Karpas-422 (cell line): ENCODE results near the gene OSBPL2. TPM values are rescaled to one million over a fixed set of nuclear protein-coding genes. Genes with fewer than 3 reads are reported as not detected.

Source experiments
- DNase-seq: peaks from one replicate; pipeline ENCODE4 v3.0.0-alpha.2; 2015
- H2AFZ ChIP-seq: fragments of 200-600 bp; sonication (generic); 2 replicates; pipeline ENCODE4 v1.6.1; 2014; ENCODE audit warnings: antibody characterized with exemption, low read length, mixed read lengths
- H3K27ac ChIP-seq: fragments of 200-600 bp; sonication (generic); 2 replicates; pipeline ENCODE4 v1.5.1; 2014; ENCODE audit warnings: mild to moderate bottlenecking, low read length, moderate library complexity
- H3K27me3 ChIP-seq: fragments of 200-600 bp; sonication (generic); 2 replicates; pipeline ENCODE4 v1.6.1; 2014; ENCODE audit warnings: low read length, mixed read lengths
- H3K36me3 ChIP-seq: fragments of 200-600 bp; sonication (generic); 2 replicates; pipeline ENCODE4 v1.6.1; 2014; ENCODE audit warnings: low read length, mixed read lengths; ENCODE audit not compliant: insufficient read depth
- H3K4me1 ChIP-seq: fragments of 200-600 bp; sonication (generic); 2 replicates; pipeline ENCODE4 v1.6.1; 2014; ENCODE audit warnings: mild to moderate bottlenecking, low read length, mixed read lengths
- H3K4me2 ChIP-seq: fragments of 200-600 bp; sonication (generic); 2 replicates; pipeline ENCODE4 v1.6.1; 2014; ENCODE audit warnings: low read length, low read depth, mild to moderate bottlenecking; ENCODE audit not compliant: poor library complexity, severe bottlenecking
- H3K4me3 ChIP-seq: fragments of 200-600 bp; sonication (generic); 2 replicates; pipeline ENCODE4 v1.5.1; 2014; ENCODE audit warnings: mild to moderate bottlenecking, antibody characterized with exemption, low read length, mixed read lengths
- H3K79me2 ChIP-seq: fragments of 200-600 bp; sonication (generic); 2 replicates; pipeline ENCODE4 v1.6.1; 2014; ENCODE audit warnings: mild to moderate bottlenecking, low read length, mixed read lengths
- H3K9ac ChIP-seq: fragments of 200-600 bp; sonication (generic); 2 replicates; pipeline ENCODE4 v1.6.0; 2014; ENCODE audit warnings: low read length
- H3K9me2 ChIP-seq: fragments of 200-600 bp; sonication (generic), shearing (Covaris generic); replicated peaks from 2 replicates; pipeline ENCODE4 v1.6.0; 2014; ENCODE audit warnings: mild to moderate bottlenecking, low read length, moderate library complexity; ENCODE audit not compliant: insufficient read depth
- H3K9me3 ChIP-seq: fragments of 300-700, 200-600 bp; sonication (generic); 2 replicates; pipeline ENCODE4 v1.6.1; 2014; ENCODE audit warnings: low read length, mixed read lengths
- H4K20me1 ChIP-seq: fragments of 200-600 bp; sonication (generic); 2 replicates; pipeline ENCODE4 v1.6.1; 2014; ENCODE audit warnings: mild to moderate bottlenecking, antibody characterized with exemption, low read length, low read depth; ENCODE audit not compliant: insufficient read depth
- total RNA-seq: library from RNA; depleted of rRNA; stranded (reverse); fragments of >200 nt; shearing (Covaris generic); gene quantifications from 2 replicates; pipeline ENCODE4 v1.2.3, GENCODE V29; 2014; ENCODE audit warnings: low replicate concordance

OSBPL2 gene
- total RNA-seq, 1 experiment from 2014 or later = 22.6 TPM

DNA sequence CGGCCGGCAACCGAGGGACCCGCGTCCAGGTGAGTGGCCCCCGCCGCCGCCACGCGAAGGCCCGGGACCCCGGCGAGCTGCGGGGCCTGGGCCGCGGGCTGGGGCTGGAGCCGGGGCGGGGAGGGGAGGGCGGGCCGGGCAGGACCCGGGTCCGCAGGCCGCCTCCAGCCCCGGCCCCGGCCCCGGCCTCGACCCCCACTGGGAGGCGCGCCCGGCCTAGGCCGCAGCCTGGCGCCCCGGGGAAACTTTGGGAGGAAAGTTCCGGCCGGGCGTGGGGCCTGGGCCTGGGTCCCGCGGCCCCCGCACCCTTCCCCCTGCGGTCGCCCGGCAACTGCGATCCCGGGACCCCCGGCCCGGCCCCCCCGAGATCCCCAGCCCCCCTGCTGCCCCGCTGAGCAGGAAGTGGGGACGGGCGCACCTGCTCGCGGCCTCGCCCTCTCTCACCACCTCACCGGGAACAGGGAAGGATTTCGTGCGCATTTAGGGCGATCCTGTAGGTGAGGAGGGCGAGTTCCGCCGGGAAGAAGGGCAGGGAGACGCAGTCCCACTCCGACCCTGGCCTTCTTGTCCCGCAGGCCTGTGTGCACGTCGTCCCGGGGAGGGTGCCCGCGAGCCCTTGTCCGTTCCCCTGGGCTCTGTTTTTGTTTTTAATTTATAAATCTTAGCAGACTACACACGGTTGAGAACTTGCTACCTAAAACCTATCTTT lies 402 bp downstream of the OSBPL2 start:
- Histone ChIP-seq H3K27me3 (no peaks in the 10 kb centered on the region), H3K9me2 (no peaks in the 10 kb centered on the region), H3K4me2 (peak overlapping the region; percentile 89), H3K4me1 (peaks cover 14% of the 10 kb centered on the region), H2AFZ (no peak overlapping the region), H3K79me2 (peaks cover 48% of the 10 kb centered on the region), H3K9ac (peak overlapping the region; percentile 77), H3K36me3 (no peaks in the 10 kb centered on the region), H3K9me3 (no peaks in the 10 kb centered on the region), H3K27ac (peak overlapping the region; percentile 37; the same call in 1 of the 2 replicates), H3K4me3 (peak overlapping the region; percentile 86), H4K20me1 (peaks cover 10% of the 10 kb centered on the region)
- DNase-seq = no peak

DNA sequence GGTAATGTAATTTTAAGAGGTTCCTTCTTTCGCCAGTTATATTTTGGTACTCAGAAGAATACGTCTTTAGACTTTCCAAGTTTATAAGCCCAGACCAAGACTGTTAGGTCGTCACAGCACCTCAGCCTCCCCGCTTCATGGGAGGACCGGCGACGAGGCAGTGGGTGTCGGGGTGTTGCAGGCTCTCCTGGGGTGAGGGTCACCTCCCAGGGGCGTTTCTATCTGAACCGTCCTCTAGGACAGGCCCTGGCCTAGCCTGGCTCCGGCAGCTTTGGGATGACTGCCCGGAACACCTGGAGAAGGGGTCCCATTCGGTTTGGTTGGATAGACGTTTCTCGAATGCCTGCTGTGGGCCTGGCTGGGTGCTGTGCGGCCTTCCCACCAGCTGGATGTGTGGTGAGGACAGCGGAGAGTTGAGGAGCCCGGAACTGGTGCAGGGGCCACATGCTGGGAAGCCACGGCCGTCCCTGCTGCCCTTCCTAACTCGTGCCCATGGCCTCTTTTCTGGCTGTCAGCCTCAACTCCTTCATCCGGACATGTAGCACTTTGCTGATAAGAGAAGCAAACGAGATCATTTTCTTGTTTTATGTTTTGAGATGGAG lies 1.1 kb downstream of the OSBPL2 start:
- no peaks in the 10 kb centered on the region for H3K9me3 ChIP-seq
- no peaks in the 10 kb centered on the region for H3K27me3 ChIP-seq
- H3K4me2 ChIP-seq = peak overlapping the region; percentile 89
- H3K27ac ChIP-seq = peak overlapping the region; percentile 37; the same call in 1 of the 2 replicates
- DNase-seq = no peak
- peaks cover 14% of the 10 kb centered on the region for H3K4me1 ChIP-seq
- H3K9me2 ChIP-seq = no peaks in the 10 kb centered on the region
- H3K9ac ChIP-seq = peak overlapping the region; percentile 77
- H4K20me1 ChIP-seq = peaks cover 10% of the 10 kb centered on the region
- peak overlapping the region; percentile 86 for H3K4me3 ChIP-seq
- no peak overlapping the region for H2AFZ ChIP-seq
- peaks cover 53% of the 10 kb centered on the region for H3K79me2 ChIP-seq
- H3K36me3 ChIP-seq = no peaks in the 10 kb centered on the region

DNA sequence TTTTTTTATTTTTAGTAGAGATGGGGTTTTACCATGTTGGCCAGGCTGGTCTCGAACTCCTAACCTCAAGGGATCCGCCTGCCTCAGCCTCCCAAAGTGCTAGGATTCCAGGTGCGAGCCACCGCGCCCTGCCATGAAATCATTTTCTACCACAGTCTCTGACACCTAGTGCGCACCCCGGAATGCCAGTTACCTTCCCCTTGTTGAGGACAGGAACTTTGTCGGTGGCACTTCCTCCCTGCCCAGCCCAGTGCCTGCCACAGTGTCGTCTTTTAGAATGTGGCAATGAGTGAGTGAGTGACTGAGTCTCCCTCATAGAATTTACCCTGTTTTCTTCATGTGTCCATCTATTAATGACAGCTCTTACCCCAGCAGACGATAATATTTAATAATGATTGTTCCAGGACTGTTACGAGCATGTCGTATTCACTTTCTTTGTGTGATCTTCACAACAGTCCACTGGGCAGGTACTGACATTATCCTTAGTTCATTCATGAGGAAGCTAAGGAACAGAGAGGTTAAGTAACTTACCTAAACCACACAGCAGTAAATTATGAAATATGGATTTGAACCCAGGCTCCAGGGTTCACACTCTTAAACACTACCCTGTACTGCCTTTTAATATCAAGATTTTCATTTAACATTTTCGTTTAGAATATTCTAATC lies 1.8 kb downstream of the OSBPL2 start:
- H3K27me3 ChIP-seq = no peaks in the 10 kb centered on the region
- H3K4me1 ChIP-seq = peaks cover 14% of the 10 kb centered on the region
- H3K4me3 ChIP-seq = no peak overlapping the region
- peaks cover 10% of the 10 kb centered on the region for H4K20me1 ChIP-seq
- no peak overlapping the region for H3K4me2 ChIP-seq
- no peak overlapping the region for H3K27ac ChIP-seq
- no peaks in the 10 kb centered on the region for H3K9me2 ChIP-seq
- no peak for DNase-seq
- H3K9ac ChIP-seq = no peak overlapping the region
- H3K9me3 ChIP-seq = no peaks in the 10 kb centered on the region
- H2AFZ ChIP-seq = no peak overlapping the region
- peaks cover 58% of the 10 kb centered on the region for H3K79me2 ChIP-seq
- H3K36me3 ChIP-seq = no peaks in the 10 kb centered on the region

DNA sequence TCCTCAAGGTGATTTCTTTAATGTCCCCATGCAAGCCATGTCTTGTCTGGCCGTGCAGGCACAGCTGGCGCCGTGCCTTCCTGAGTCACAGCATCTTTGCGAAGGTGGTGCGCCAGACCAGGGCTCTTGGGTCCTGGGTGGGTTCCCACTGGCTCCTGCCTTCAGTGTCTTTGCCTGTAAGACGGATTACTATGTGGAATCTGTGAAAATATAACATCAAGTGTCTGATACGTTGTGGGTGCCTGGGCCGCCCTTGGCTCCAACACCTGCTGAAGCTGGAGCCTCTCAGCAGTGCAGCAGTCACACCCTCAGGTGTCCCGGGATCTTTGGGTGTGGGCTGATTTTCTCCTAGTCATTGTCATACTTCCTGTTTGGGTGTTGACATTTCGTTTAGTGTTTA lies 3.2 kb downstream of the OSBPL2 start:
- H4K20me1 ChIP-seq = peaks cover 16% of the 10 kb centered on the region
- no peaks in the 10 kb centered on the region for H3K27me3 ChIP-seq
- H3K9ac ChIP-seq = no peak overlapping the region
- no peaks in the 10 kb centered on the region for H3K9me3 ChIP-seq
- no peak for DNase-seq
- H3K9me2 ChIP-seq = no peaks in the 10 kb centered on the region
- no peaks in the 10 kb centered on the region for H3K36me3 ChIP-seq
- H3K4me1 ChIP-seq = peaks cover 14% of the 10 kb centered on the region
- H2AFZ ChIP-seq = no peak overlapping the region
- H3K4me3 ChIP-seq = no peak overlapping the region
- no peak overlapping the region for H3K27ac ChIP-seq
- peaks cover 68% of the 10 kb centered on the region for H3K79me2 ChIP-seq
- no peak overlapping the region for H3K4me2 ChIP-seq

DNA sequence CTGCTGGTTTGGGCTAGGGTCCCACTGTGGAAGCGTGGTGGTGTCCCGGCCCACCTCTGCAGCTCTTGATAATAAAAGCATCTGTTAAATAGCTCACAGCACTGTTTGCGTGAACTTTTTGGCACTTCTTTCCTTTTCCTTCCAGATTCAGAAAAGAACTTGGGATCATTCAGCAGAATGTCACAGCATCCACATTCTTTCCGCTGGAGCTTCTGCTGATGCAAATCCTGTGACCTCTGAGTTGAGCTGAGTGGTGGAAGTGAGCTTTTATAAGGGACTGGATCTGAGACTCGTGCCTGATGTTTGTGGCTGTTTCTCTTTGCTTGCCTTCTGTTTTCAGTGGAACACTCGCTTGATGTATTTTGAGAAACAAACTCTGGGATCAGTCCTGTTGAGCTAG lies 3.9 kb downstream of the OSBPL2 start:
- Histone ChIP-seq H2AFZ (no peak overlapping the region), H4K20me1 (peaks cover 19% of the 10 kb centered on the region), H3K4me3 (no peak overlapping the region), H3K27ac (no peak overlapping the region), H3K9me2 (no peaks in the 10 kb centered on the region), H3K9me3 (no peaks in the 10 kb centered on the region), H3K79me2 (peaks cover 75% of the 10 kb centered on the region), H3K4me1 (peaks cover 14% of the 10 kb centered on the region), H3K36me3 (no peaks in the 10 kb centered on the region), H3K4me2 (no peak overlapping the region), H3K27me3 (no peaks in the 10 kb centered on the region), H3K9ac (no peak overlapping the region)
- no peak for DNase-seq

DNA sequence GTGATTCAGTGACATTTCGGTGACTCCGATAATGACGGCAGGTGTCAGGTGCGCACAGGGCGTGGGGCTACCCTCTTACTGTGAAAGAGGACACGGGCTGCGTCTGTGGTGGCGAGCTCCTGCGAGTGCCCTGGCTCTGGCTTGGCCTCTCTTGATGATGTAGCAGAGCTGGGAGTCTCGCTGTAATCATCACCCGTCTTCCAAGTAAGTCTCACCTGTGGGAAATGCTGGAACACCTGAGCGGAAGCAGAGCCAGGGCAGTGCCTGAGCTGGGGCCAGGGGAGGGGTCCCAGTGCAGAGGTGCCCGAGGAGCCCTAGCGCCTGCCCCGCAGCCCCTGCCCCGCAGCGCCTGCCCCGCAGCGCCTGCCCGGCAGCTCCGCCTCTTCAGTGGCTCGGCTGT lies 4.8 kb downstream of the OSBPL2 start:
- H3K79me2 ChIP-seq = peaks cover 78% of the 10 kb centered on the region
- no peak overlapping the region for H3K9ac ChIP-seq
- H3K4me1 ChIP-seq = peaks cover 7% of the 10 kb centered on the region
- no peak for DNase-seq
- no peak overlapping the region for H2AFZ ChIP-seq
- no peaks in the 10 kb centered on the region for H3K9me2 ChIP-seq
- H3K9me3 ChIP-seq = no peaks in the 10 kb centered on the region
- H3K4me3 ChIP-seq = no peak overlapping the region
- H3K4me2 ChIP-seq = no peak overlapping the region
- H3K36me3 ChIP-seq = no peaks in the 10 kb centered on the region
- H3K27me3 ChIP-seq = no peaks in the 10 kb centered on the region
- peaks cover 19% of the 10 kb centered on the region for H4K20me1 ChIP-seq
- no peak overlapping the region for H3K27ac ChIP-seq

DNA sequence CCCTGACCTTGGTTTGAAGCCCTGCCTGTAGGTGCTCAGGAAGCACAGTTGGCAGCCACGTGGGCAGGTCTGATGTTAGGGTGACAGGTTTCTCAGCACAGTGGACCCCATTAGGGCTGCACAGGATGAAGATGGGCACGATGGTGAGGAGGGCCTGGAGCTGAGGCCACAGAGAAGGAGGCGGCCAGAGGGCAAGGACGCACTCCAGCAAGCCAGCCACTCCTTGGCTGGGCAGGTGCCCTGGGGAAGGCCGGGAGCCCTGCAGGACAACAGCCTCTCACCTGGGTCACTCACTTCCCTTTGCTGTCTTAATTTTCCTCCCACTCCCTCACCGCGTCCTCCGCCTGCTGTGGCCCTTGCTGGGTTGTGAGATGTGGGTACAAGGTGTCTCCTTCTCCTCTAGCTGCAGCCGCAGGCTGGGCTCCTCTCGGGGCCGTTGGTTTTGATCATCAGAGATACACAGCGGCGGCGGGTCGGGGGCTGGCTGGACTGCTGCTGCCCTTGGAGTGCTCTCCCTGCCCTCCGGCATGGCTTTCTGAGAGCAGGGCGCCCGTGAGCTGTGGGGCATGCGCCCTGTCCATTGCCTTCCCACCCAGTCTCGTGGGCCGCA lies 5.7 kb downstream of the OSBPL2 start:
- H3K4me2 ChIP-seq = no peak overlapping the region
- H4K20me1 ChIP-seq = peaks cover 22% of the 10 kb centered on the region
- no peaks in the 10 kb centered on the region for H3K27me3 ChIP-seq
- H3K27ac ChIP-seq = no peak overlapping the region
- H3K79me2 ChIP-seq = peaks cover 83% of the 10 kb centered on the region
- no peak overlapping the region for H3K4me3 ChIP-seq
- H3K4me1 ChIP-seq = peaks cover 12% of the 10 kb centered on the region
- no peaks in the 10 kb centered on the region for H3K36me3 ChIP-seq
- no peak overlapping the region for H2AFZ ChIP-seq
- no peak for DNase-seq
- H3K9me3 ChIP-seq = no peaks in the 10 kb centered on the region
- H3K9me2 ChIP-seq = no peaks in the 10 kb centered on the region
- H3K9ac ChIP-seq = no peak overlapping the region

DNA sequence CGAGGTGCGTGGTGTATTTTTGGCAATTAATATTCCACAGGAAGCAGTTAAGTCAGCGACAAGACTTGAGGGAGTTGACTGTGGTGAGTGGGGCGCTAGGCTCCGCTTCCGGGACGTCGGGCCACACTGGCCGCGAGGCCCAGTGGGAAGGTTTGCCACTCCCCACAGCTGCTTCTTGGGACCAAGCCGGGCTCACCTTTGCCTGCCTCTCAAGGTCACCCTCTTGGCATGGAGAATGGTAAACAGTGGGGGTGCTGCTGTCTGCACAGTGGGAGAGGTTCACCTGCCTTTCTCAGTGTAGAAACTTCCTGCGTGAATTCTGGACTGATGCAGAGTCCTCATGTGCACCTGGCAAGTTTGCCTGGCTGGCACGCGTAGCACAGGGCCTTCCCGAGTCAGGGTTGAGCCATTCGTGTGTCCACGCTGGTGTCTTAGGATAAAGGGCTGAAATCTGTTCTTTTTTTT lies 6.4 kb downstream of the OSBPL2 start:
- no peaks in the 10 kb centered on the region for H3K9me2 ChIP-seq
- H3K79me2 ChIP-seq = peaks cover 80% of the 10 kb centered on the region
- H2AFZ ChIP-seq = no peak overlapping the region
- H3K9me3 ChIP-seq = no peaks in the 10 kb centered on the region
- no peak overlapping the region for H3K4me3 ChIP-seq
- H3K27ac ChIP-seq = no peak overlapping the region
- peaks cover 23% of the 10 kb centered on the region for H4K20me1 ChIP-seq
- no peak overlapping the region for H3K9ac ChIP-seq
- no peak for DNase-seq
- H3K36me3 ChIP-seq = no peaks in the 10 kb centered on the region
- no peak overlapping the region for H3K4me2 ChIP-seq
- H3K4me1 ChIP-seq = peaks cover 7% of the 10 kb centered on the region
- H3K27me3 ChIP-seq = no peaks in the 10 kb centered on the region
